ENCODE data around the gene DYNC1I1. TPM values are rescaled to one million over a fixed set of nuclear protein-coding genes. Genes with fewer than 3 reads are reported as not detected.

DYNC1I1 gene
- total and polyA plus RNA-seq, 2 of the 4 experiments (the other 2 are of a cell fraction): under 0.01 to 0.15 TPM

DNA sequence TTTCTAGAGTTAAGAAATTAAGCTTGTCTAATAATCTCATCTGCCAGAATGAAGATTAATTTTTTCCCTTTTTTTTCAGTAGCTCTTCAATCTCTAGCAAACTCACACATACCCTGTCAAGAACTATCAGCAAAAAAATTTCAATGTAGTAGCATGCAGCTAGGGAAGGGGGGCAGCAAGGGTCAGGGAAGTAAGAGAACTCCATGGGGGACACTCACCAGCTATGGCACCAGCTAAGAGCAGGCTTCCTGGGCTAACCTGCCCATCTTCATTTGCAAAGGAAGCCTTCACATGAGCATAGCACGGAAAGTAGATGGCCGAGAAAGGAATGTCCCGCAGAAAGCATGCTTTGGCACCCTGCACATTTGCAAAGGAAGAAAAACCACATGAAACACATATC lies 359.2 kb downstream of the DYNC1I1 start:
- H3K27ac ChIP-seq (ENCODE audit: insufficient read depth, low read length): no peak overlapping the region
- H2AK5ac ChIP-seq (ENCODE audit: low read depth, low read length): no peak overlapping the region
- DNase-seq: no peak
- peaks cover 3% of the 10 kb centered on the region; the same call in 1 of the 2 replicates for H3K9me1 ChIP-seq (ENCODE audit: insufficient read depth, low read length)
- no peak overlapping the region for H2BK20ac ChIP-seq (ENCODE audit: low read depth, low read length)
- no TSS peak for BruUV-seq (replicated peaks)
- WGBS, 2 experiments (ENCODE audit: extremely low coverage in 2 of 2, insufficient read length in 1 of 2): no CpG with 5 or more reads among the region's 3 CpGs
- in situ Hi-C loops (cut with MboI; ENCODE audit: low sequenced_read_pairs): no loop called here
- H3K79me1 ChIP-seq (ENCODE audit: low read depth in 1 of 2, low read length in 2 of 2): no peaks in the 10 kb centered on the region
- H3K4me3 ChIP-seq (ENCODE audit: insufficient read depth, low read depth, low read length): no peak overlapping the region
- dilution Hi-C loops (cut with HindIII; ENCODE audit: low sequenced_read_pairs, unreplicated experiment): no loop called here
- H3K4me2 ChIP-seq (ENCODE audit: low read depth, low read length): no peak overlapping the region
- H3K23ac ChIP-seq (ENCODE audit: low read depth, low read length): no peak overlapping the region
- H2BK15ac ChIP-seq (ENCODE audit: low read depth, low read length): no peak overlapping the region
- no peaks in the 10 kb centered on the region for H3K4me1 ChIP-seq (ENCODE audit: control insufficient read depth, insufficient read depth, low read length)
- POLR2A ChIA-PET (ENCODE audit: unreplicated experiment): no interaction called here
- intact Hi-C loops (cut with micrococcal nuclease): no loop called here
- H4K5ac ChIP-seq (ENCODE audit: low read depth, low read length): no peak overlapping the region
- H4K91ac ChIP-seq (ENCODE audit: insufficient read depth, low read depth, low read length): no peak overlapping the region
- H3K36me3 ChIP-seq (ENCODE audit: control insufficient read depth, insufficient read depth, low read length): no peaks in the 10 kb centered on the region
- no peaks in the 10 kb centered on the region for H3K9me3 ChIP-seq (ENCODE audit: control insufficient read depth, insufficient read depth, low read length)
- H4K8ac ChIP-seq (ENCODE audit: low read depth in 2 of 2, low read length in 2 of 2): no peak overlapping the region
- H3K14ac ChIP-seq (replicated peaks; ENCODE audit: low read depth, low read length): no peak overlapping the region
- no peak overlapping the region for H2BK5ac ChIP-seq (ENCODE audit: low read depth, low read length, poor library complexity, severe bottlenecking)
- H3K4ac ChIP-seq (ENCODE audit: low read depth, low read length): no peak overlapping the region
- no peaks in the 10 kb centered on the region for H4K20me1 ChIP-seq (ENCODE audit: insufficient read depth, low read length)
- CTCF ChIA-PET: interaction anchor here (1.3 kb wide), 1 partner anchor 13 kb away, joined by 3 read pairs; no protein-coding TSS in a partner anchor
- H2BK120ac ChIP-seq (ENCODE audit: low read depth, low read length): no peak overlapping the region
- no peak overlapping the region for H3K56ac ChIP-seq (ENCODE audit: extremely low read depth, insufficient read depth, low read length)
- no peaks in the 10 kb centered on the region for H3K27me3 ChIP-seq (ENCODE audit: control insufficient read depth, insufficient read depth, low read length)
- H2AFZ ChIP-seq (replicated peaks; ENCODE audit: low read length, poor library complexity): no peak overlapping the region
- no peak overlapping the region for H3K18ac ChIP-seq (ENCODE audit: low read depth, low read length)
- TF ChIP-seq, protein P1, sequence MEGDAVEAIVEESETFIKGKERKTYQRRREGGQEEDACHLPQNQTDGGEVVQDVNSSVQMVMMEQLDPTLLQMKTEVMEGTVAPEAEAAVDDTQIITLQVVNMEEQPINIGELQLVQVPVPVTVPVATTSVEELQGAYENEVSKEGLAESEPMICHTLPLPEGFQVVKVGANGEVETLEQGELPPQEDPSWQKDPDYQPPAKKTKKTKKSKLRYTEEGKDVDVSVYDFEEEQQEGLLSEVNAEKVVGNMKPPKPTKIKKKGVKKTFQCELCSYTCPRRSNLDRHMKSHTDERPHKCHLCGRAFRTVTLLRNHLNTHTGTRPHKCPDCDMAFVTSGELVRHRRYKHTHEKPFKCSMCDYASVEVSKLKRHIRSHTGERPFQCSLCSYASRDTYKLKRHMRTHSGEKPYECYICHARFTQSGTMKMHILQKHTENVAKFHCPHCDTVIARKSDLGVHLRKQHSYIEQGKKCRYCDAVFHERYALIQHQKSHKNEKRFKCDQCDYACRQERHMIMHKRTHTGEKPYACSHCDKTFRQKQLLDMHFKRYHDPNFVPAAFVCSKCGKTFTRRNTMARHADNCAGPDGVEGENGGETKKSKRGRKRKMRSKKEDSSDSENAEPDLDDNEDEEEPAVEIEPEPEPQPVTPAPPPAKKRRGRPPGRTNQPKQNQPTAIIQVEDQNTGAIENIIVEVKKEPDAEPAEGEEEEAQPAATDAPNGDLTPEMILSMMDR (conservative IDR thresholded peaks at IDR 0.05; ENCODE audit: low read depth, low read length): no peak
- TF ChIP-seq NFE2L2 (IDR thresholded peaks at IDR 0.05; ENCODE audit: low read depth, low read length) (no peak), RCOR1 (IDR thresholded peaks at IDR 0.05; ENCODE audit: insufficient replicate concordance, low read length) (no peak)
- no peak overlapping the region for H3K9ac ChIP-seq (ENCODE audit: low read depth, low read length)
- H2AK9ac ChIP-seq (replicated peaks; ENCODE audit: low read depth, low read length, poor library complexity): no peak overlapping the region
- ATAC-seq (ENCODE audit: low read depth): no peak
